GM18951 (cell line): Measurements from ENCODE around the gene GGTA1.
"Not testable (repeated sequence)": the region's sequence is repeated elsewhere in the genome, so short reads cannot be mapped to it uniquely, and the experiment has no call there.

Experiments
- POLR2A ChIP-seq: IDR thresholded peaks from 4 replicates; pipeline ENCODE4 v1.6.1; 2011; ENCODE audit warnings: mild to moderate bottlenecking; ENCODE audit not compliant: insufficient read length, insufficient read depth; ENCODE audit errors: extremely low read depth
- in situ Hi-C: fragments of 300-500 bp; cut with MboI; formaldehyde crosslinking; loops from one replicate; pipeline ENCODE4 v1.12.0; 2022; ENCODE audit warnings: low sequenced_read_pairs, mixed read lengths, inconsistent platforms; ENCODE audit not compliant: unreplicated experiment

Gene GGTA1

GRCh38 chr9:121441165-121441564 is 58.5 kb downstream of the GGTA1 start:
- TF ChIP-seq POLR2A, result no peak
- in situ Hi-C loops, result no loop called here

- in situ Hi-C loops, result no loop called here
Measured at GRCh38 chr9:121439711-121440664, 59.7 kb downstream of the GGTA1 start.

GRCh38 chr9:121439016-121439415 is 60.6 kb downstream of the GGTA1 start:
- in situ Hi-C loops, result no loop called here

More at GRCh38 chr9:121439711-121440664, 59.7 kb downstream of the GGTA1 start:
- no peak for TF ChIP-seq POLR2A

GRCh38 chr9:121437891-121438290 is 61.8 kb downstream of the GGTA1 start:
- in situ Hi-C loops, result no loop called here
- TF ChIP-seq POLR2A, result no peak

More at GRCh38 chr9:121439016-121439415, 60.6 kb downstream of the GGTA1 start:
- no peak for TF ChIP-seq POLR2A

GRCh38 chr9:121437046-121437445 is 62.6 kb downstream of the GGTA1 start:
- in situ Hi-C loops, result not testable (repeated sequence)

- TF ChIP-seq POLR2A, result no peak
- in situ Hi-C loops, result no loop called here
Measured at GRCh38 chr9:121434969-121435368, 64.7 kb downstream of the GGTA1 start.

GRCh38 chr9:121427899-121428298 is 71.7 kb downstream of the GGTA1 start:
- no peak for TF ChIP-seq POLR2A
- in situ Hi-C loops, result no loop called here

- no peak for TF ChIP-seq POLR2A
- in situ Hi-C loops, result no loop called here
Measured at GRCh38 chr9:121424024-121424432, 75.6 kb downstream of the GGTA1 start.

GRCh38 chr9:121411993-121412392 is 87.7 kb downstream of the GGTA1 start:
- in situ Hi-C loops, result no loop called here

GRCh38 chr9:121405899-121406298 is 93.7 kb downstream of the GGTA1 start:
- in situ Hi-C loops, result no loop called here
- TF ChIP-seq POLR2A, result no peak

More at GRCh38 chr9:121411993-121412392, 87.7 kb downstream of the GGTA1 start:
- TF ChIP-seq POLR2A, result no peak
